ENCODE data around the gene PGGHG.
"Not testable (repeated sequence)": the region's sequence is repeated elsewhere in the genome, so short reads cannot be mapped to it uniquely, and the experiment has no call there.

PGGHG gene

DNA sequence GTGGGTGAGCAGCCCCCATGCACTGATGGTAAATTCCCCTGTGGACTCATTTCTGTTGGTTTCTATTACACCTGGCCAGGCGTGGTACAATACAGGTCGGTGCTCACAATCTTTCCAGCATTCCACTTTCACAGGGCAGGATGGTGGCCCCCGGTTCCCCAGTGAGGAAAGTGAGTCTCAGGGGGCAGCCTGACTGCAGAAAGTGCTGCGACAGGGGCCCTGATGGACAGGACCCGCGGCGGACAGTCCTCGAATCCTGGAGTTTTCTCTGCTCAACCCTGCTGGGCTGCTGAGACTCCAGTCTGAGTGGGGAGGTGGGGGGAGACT lies 3.1 kb upstream of the PGGHG start:
- no peak for DNase-seq

DNA sequence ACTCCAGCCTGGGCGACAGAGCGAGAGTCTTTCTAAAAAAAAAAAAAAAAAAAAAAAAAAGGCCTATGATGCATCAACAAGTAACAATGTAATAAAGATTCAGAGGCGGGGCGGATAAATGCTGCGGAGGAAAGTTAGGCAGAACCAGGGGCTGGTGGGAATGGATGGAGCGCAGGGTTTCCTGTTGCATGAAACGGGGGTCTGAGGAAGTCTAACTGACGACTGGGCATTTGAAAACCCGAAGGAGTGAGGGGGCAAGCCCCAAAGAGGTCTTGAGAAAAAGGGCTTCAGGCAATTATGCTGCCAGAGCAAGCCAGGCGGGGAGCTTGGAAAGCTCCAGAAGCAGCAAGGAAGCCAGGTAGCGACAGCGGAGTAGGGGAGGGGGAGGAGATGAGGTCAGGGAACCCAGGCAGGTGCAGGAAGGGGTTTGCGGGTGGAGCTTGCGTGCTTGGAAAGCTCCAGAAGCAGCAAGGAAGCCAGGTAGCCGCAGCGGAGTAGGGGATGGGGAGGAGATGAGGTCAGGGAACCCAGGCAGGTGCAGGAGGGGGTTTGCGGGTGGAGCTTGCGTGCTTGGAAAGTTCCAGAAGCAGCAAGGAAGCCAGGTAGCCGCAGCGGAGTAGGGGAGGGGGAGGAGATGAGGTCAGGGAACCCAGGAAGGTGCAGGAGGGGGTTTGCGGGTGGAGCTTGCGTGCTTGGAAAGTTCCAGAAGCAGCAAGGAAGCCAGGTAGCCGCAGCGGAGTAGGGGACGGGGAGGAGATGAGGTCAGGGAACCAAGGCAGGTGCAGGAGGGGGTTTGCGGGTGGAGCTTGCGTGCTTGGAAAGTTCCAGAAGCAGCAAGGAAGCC lies 1.7 kb upstream of the PGGHG start:
- not testable (repeated sequence) for DNase-seq

DNA sequence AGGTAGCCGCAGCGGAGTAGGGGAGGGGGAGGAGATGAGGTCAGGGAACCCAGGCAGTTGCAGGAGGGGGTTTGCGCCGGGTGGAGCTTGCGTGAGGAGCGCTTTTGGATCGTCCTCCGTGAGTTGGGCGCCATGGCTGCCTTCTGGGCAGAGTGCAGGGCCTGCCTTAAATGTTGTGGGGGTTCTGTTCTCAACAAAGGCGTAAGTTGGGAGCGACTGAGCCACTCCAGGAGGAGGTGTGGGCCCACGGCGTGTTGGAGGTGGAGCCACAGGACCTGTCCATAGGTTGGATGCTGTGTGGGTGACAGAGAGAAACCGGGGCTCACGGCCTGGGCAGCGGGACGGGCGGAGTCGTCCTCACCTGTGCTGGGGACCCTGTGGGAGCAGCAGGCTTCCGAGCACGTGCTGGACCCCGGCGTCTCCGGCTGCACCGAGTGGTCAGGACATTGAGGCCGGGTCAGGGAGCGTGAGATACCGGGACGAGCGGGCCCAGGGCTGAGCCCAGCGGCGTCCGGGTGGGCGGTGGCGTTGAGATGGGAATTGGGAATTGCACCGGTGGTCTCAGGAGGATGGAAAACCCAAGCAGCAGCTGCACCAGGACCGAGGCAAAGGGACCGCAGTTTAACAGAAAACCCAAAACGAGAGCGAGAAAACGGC lies 977 bp upstream of the PGGHG start:
- no peak for DNase-seq

DNA sequence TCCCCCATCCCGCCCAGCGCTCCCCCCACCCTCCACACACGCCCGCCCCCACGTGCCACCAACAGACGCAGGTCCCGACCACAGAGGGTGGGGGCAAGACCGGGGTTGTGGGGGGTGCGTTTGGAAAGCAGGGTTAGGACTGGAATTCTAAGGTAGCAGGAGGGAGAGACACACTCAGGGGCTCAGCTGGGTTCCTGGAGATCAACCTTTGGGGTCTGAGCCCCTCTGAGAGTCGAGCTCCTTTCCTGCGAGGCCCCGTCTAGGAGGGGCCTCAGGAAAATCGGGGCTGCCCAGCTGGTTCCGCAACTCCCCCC lies 429 bp downstream of the PGGHG start:
- no peak for DNase-seq

DNA sequence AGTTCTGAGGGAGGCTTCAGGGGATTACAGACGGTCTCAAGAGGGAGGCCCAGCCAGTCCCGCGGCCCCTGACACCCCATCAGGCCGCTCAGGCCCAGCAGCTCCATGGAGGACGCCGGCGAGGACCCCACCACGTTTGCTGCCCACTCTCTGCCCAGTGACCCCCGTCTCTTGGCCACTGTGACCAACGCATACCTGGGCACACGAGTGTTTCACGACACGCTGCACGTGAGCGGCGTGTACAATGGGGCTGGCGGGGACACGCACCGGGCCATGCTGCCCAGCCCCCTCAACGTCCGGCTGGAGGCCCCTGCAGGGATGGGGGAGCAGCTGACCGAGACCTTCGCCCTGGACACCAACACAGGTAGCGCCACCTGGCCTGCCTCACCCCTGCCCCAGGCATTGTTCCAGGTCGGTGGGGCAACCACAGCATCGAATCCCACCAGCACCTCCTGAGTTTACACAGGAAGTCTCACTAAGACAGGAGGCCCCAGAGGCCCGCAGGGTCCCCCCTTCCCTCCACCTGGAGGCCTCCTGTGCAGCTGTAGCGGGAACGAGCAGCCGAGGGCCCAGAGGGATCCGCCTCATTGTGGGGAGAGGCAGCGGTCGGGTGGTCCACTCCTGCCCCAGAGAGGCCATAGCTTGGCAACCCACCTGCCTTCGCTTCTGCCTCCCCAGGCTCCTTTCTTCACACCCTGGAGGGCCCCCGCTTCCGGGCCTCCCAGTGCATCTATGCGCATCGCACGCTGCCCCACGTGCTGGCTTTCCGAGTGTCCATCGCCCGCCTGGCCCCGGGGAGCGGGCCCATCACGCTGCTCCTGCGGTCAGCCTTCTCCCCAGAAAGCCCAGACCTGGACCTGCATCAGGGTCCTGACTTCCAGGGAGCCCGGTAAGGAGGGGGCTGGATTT lies 1.0 kb downstream of the PGGHG start:
- no peak for DNase-seq

DNA sequence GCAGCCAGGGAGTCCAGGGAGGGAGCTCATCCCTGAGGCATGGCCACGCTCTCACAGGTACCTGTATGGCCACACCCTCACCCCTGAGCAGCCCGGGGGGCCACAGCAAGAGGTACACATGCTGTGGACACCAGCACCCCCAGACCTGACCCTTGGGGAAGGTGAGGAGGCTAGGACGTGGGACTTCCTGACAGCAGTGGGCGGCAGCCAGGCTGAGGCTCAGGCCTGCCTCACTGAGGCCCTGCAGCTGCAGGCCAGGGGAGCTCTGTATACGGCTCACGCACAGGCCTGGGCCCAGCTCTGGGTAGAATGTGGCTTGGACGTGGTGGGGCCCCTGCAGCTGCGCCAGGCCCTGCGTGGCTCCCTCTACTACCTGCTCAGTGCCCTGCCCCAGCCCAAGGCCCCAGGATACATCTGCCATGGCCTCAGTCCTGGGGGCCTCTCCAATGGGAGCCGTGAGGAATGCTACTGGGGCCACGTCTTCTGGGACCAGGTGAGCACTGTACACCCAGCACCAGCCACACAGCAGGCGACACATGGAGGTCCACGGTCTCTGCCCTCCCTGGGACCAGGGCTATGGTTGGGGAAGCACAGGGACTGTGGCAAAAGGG lies 1.8 kb downstream of the PGGHG start:
- no peak for DNase-seq

DNA sequence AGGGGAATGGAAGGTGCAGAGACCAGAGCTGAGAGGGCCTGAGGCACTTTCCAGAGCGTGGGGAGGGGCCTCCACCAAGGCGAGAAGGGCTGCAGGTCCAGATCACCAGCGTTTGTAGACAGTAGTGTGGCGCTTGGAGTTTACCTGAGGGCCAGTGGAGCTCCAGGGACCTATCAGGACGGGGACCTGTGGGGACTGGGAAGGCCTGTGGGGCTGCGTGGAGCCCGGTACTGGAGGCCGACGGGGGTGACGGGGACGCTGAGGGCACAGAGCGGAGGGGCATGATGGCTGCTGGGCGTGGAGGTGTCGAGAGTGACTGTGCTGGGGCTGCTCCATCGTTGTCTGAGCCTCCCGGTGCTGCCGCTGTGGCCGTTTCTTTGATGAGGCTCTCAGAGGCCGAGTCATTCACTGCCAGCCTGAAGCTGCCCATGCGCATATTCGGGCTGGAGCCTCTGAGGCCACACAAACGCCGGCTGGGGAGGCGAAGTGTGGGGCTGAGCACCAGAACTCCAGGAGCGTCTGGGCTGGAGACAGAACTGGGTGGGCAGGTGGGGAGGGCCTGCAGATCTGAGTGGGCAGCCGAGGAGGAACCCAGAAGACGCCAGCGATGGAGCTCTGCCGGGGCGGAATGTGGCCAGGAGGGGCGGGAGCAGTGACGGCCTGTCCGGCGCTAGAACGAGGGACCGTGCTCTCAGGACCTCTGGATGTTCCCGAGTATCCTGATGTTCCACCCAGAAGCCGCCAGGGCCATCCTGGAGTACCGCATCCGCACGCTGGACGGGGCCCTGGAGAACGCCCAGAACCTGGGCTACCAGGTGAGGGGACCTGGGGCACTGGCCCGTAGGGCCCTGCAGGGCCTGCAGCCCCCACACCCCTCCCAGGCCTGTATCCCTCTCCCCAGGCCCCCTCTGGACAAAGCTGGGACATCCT lies 2.6 kb downstream of the PGGHG start:
- DNase-seq: no peak

DNA sequence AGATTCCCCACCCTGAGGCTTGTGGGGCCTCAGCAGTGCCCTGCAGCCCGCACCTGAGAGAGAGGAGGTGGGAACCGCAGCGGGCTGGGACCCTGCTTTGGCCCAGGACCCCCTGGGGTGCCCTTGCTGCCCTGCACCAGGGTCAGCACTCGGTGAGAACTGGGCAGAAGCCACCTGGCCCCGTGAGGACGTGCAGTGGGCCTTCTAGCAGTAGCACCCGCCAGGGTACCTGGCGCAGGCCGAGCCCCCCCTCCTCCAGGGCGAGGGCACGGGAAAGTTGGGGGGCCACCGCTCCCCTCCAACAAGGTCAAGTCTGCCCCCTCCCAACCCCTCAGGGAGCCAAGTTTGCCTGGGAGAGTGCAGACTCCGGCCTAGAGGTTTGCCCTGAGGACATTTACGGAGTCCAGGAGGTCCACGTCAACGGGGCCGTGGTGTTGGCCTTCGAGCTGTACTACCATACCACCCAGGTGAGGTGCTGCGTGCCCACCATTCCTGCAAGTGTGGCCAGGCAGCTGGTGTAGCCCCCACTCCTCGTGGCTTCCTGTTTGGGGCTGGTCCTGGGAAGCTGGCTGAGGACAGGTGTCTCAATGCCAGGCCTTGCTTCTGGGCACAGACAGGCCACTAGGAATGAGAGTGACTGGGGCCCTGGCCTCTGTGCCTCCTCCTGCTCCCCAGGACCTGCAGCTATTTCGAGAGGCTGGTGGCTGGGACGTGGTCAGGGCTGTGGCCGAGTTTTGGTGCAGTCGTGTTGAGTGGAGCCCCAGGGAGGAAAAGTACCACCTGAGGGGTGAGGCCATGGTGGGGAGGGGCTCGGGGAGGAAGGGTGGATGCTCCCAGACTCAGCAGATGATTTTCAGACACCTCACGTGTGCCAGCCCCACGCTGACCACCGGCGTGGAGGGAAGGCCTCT lies 3.5 kb downstream of the PGGHG start:
- no peak for DNase-seq

DNA sequence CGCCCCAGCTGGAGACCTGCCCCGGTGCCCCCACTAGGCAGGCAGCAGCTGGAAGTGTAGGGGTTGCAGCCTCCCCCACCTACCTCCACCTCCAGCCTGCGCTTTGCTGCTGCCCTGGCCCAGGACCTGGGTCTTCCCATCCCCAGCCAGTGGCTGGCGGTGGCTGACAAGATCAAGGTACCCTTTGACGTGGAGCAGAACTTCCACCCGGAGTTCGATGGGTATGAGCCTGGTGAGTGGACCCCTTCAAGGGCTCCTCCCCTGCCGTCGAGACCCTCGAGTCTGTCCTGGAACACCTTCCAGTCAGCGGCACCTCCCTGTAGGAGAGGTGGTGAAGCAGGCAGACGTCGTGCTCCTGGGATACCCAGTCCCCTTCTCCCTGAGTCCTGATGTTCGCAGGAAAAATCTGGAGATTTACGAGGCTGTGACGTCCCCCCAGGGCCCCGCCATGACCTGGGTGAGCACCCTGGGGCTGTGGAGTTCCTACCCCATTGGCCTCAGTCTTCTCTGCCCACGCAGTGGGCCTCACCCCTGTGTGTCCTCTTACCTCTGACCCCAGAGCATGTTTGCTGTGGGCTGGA lies 4.4 kb downstream of the PGGHG start:
- DNase-seq: no peak

DNA sequence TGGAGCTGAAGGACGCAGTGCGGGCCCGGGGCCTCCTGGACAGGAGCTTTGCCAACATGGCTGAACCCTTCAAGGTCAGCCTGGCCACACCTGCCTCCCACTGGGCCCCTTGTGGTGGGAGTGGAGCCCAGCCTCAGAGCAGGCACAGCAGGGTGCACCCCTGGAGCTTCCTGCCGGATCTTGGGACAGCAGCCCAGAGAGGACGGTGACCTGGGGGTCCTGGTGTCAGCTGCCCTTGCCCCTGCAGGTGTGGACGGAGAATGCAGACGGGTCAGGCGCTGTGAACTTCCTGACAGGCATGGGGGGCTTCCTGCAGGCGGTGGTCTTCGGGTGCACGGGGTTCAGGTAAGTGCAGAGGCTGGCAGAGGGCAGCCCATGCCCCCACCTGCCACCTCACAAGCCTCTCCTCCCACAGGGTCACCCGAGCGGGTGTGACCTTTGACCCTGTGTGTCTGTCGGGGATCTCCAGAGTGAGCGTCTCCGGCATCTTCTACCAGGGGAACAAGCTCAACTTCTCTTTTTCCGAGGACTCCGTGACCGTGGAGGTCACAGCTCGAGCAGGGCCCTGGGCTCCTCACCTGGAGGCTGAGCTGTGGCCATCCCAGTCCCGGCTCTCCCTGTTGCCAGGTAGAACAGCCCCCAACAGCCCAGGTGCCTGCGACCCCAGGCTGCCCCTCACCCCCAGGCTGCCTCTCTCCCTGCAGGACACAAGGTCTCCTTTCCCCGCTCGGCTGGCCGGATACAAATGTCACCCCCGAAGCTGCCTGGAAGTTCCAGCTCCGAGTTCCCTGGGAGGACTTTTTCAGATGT lies 5.1 kb downstream of the PGGHG start:
- no peak for DNase-seq

DNA sequence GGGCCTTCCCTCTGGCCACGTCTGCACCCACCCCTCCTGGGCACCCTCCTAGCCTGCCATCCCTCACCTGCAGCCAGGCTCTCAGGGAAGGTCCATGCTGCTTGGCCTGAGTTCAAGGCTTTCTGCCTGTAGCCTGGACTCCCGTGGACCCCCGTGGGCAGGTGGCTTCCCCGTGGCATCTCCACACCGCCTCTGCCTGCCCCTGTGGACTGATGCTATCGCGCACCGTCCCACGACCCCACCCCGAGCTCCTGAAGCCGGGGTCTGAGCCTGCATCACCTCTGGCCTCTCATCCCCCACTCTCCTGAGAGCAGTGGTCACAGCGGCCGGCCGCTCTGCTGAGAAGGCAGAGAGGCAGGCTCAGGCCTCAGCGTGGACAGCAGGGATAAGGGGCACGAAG lies 5.9 kb downstream of the PGGHG start:
- DNase-seq: no peak

DNA sequence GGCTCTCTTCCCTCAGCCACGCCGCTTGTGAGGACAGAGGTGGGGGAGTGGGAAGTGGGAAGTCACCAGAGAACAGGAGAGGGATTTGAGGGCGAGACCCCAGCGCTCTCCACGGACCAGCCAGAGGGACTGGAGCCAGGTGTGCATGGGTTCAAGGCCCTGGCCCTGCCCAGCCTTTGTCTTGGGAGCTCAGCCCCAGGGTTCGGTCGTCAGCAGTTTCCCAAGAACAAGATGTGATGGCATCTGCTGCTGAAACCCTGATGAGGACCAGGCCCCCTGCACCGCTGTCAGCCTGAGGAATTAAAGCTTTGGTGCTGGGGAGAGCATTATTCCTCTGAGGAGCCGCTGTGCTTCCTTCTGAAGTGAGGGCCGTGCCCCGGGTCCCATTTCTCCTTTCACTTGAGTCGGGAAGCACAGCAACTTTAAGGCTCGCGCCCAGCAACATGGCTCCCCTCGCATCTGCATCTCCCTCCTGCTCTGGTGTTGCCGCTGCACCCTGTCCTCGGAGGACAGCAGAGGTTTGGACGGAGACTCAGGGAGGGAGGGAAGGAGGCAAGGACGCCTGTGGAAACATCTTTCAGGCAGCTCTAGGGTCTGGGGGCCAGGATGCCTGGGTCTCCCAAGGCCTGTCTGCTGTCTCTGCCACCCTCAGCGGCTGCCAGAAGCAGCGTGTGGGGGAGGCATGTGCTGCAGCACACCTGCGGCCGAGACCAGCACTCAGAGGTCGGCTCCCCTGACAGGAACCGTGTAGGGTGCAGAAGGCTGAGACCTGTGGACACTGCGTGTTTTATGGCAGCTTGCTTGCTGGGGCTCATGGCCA lies 6.6 kb downstream of the PGGHG start:
- DNase-seq: no peak

DNA sequence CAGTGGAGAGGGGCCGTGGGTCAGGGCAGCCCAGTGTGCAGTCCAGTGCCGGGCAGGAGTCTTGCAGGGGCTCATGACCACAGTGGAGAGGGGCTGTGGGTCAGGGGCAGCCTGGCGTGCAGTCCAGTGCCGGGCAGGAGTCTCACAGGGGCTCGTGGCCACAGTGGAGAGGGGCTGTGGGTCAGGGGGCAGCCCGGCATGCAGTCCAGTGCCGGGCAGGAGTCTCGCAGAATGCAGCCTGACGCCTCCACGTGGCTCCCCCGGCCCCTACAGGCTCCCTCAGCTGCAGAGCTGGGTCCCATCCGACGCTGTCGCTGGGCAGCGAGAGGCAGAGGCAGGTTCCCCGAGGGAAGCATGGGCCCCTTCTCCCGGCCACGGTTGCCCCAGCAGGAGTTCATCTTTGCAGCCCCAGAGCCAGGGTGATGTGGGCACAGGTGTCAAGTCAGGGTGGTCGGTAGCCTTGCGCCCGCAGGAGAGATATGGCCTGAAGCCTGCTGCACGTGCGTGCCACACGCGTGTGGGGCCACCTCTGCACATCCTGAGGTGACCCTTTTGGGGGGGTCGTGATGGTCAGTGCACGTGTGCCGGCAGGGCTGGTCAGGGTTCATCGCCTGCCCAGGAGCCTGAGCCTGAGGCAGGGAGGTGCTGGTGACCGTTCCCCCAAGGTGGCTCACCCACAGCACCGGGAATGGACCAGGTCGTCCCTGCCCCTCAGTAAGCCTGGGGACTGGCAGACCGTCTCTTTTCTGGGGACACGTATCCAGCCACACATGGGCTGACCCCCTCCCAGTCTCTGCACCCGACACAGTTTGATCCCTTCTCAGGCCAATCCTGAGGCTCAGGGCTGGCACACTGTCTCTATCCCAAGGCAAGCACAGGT lies 7.5 kb downstream of the PGGHG start:
- DNase-seq: no peak

DNA sequence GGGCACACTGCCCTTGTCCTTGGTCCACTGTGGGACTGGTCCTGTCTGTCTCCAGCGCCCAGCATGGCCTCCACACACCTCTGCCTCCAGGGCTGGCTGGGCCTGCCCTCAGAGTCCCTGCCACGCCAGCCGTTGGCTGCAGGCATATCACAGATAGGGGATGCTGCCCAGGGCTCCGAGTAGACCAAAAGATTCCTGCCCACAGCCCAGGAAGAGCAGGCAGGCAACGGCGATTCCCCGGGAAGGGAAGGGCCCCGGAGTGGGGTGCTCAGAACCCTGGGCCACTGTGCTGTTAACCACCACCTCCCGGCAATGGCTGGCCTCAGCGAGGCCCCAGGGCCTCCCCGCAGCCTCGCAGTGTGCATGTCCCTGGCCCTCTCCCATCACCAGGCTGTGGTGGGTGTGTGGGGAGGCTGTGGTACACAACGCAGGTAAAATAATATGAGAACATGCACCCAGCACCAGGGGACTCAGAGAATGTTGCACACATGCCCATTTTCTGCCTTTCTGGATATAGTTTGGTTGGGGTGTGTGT lies 8.2 kb downstream of the PGGHG start:
- no peak for DNase-seq

DNA sequence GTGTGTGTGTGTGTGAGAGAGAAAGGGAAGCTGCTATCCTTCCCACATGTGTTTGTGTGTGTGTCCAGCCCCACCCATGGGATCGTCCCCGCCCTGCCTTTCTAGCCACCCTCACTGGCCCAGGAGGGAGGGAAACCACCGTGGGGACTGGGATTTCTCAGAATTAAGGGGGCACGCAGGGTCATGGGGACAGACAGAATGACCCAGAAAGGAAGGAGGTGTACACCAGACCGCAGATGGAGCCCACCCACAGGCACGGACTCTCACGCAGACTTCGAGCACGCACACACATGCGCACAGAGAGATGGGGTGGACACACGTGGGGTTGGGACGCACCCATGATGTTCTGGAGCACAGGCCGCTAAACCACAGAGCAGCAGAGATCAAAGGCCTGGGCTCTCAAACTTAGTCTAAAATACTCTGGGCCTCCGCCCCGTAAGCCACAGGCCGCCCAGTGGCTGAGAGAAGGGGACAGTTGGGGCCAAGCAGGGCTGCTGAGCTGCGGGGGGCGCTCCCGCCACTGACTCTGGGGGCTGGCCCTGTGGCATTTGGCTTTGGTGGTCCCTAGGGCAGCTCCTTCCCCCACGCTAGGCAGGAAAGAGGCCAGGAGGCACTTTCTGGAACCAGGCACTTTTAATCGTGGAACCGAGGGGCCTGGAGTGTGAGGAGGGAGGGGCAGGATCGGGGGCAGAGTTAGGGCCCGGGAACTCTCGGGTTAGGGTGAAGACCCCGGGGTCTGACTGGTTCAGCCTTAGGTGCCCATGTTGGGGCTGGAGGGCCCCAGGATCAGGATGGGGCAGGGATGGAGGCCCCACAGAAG lies 8.9 kb downstream of the PGGHG start:
- no peak for DNase-seq

DNA sequence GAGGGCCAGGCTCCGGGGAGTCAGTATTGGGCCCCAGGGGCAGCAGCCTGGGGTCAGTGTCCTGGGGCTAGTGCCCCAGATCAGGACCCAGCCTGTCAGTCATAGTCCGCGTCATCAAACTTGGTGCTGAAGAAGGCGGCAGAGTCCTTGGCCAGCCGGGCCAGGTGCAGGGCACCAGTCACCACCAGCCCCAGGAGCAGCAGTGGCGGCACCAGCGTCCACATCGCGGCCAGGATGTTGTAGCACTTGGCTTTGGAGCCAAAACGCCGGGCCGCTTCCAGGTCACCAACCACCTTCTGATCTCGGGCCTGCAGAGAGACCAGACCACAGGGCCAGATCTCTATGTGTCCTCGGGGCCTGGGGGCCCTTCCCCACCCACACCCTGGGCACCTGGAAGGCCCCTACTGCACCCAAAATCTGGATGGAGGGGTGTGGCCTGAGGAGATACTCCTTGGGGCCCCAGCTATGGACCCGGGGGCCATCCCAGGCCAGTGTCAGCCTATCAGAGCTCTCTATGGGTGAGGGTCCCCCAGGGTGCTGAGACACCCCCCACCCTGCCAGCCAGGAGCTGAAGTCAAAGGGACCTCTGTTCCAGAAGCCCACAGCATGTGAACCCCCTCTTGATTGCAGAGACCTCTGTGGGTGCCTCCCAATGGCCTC lies 9.6 kb downstream of the PGGHG start:
- no peak for DNase-seq
